MG63 (cell line): ENCODE results near the gene AADACL4. TPM values are rescaled to one million over a fixed set of nuclear protein-coding genes. Genes with fewer than 3 reads are reported as not detected.

Source experiments
- DNase-seq: peaks from one replicate; pipeline ENCODE4 v3.0.0-alpha.2; 2020
- H3K27me3 ChIP-seq: fragments of 250-450 bp; sonication (Bioruptor Pico); 2 replicates; pipeline ENCODE4 v1.5.1; 2020; ENCODE audit warnings: mild to moderate bottlenecking, moderate library complexity
- H3K36me3 ChIP-seq: fragments of 250-450 bp; sonication (Bioruptor Pico); 2 replicates; pipeline ENCODE4 v1.5.1; 2020; ENCODE audit warnings: mild to moderate bottlenecking, moderate library complexity
- H3K4me3 ChIP-seq: fragments of 250-450 bp; sonication (Bioruptor Pico); 2 replicates; pipeline ENCODE4 v1.5.1; 2020; ENCODE audit warnings: mild to moderate bottlenecking, moderate library complexity
- H3K9me3 ChIP-seq: fragments of 250-450 bp; sonication (Bioruptor Pico); 2 replicates; pipeline ENCODE4 v1.5.1; 2020; ENCODE audit warnings: mild to moderate bottlenecking, moderate library complexity
- total RNA-seq: library from RNA; depleted of rRNA; stranded (reverse); fragments of >200 nt; shearing (Covaris generic); gene quantifications from 2 replicates; pipeline ENCODE4 v1.2.3, GENCODE V29; 2014; ENCODE audit warnings: low replicate concordance

Gene AADACL4
- total RNA-seq, 1 experiment from 2014 or later, result not detected

- Histone ChIP-seq H3K9me3 (no peaks in the 10 kb centered on the region), H3K4me3 (peak overlapping the region; percentile 94), H3K36me3 (peaks cover 17% of the 10 kb centered on the region), H3K27me3 (no peaks in the 10 kb centered on the region)
- DNase-seq, result peak; percentile 83
Measured at GRCh38 chr1:12619792-12620487, 23.9 kb upstream of the AADACL4 start.

- H3K9me3 ChIP-seq, result no peaks in the 10 kb centered on the region
- no peak for DNase-seq
- H3K36me3 ChIP-seq, result peaks cover 12% of the 10 kb centered on the region
- H3K4me3 ChIP-seq, result no peak overlapping the region
- H3K27me3 ChIP-seq, result no peaks in the 10 kb centered on the region
Measured at GRCh38 chr1:12620488-12620865, 23.4 kb upstream of the AADACL4 start.

GRCh38 chr1:12620931-12621330 lies 23.0 kb upstream of the AADACL4 start:
- H3K27me3 ChIP-seq, result no peaks in the 10 kb centered on the region
- peaks cover 7% of the 10 kb centered on the region for H3K36me3 ChIP-seq
- DNase-seq, result no peak
- no peaks in the 10 kb centered on the region for H3K9me3 ChIP-seq
- no peak overlapping the region for H3K4me3 ChIP-seq

- Histone ChIP-seq H3K4me3 (no peak overlapping the region), H3K36me3 (peaks cover 5% of the 10 kb centered on the region), H3K27me3 (no peaks in the 10 kb centered on the region), H3K9me3 (no peaks in the 10 kb centered on the region)
- DNase-seq, result no peak
Measured at GRCh38 chr1:12621346-12622335, 22.2 kb upstream of the AADACL4 start.

GRCh38 chr1:12622506-12622905 lies 21.4 kb upstream of the AADACL4 start:
- Histone ChIP-seq H3K36me3 (no peaks in the 10 kb centered on the region), H3K9me3 (no peaks in the 10 kb centered on the region), H3K27me3 (no peaks in the 10 kb centered on the region), H3K4me3 (no peak overlapping the region)
- DNase-seq, result no peak

GRCh38 chr1:12625276-12625675 lies 18.6 kb upstream of the AADACL4 start:
- Histone ChIP-seq H3K9me3 (no peaks in the 10 kb centered on the region), H3K27me3 (no peaks in the 10 kb centered on the region), H3K36me3 (no peaks in the 10 kb centered on the region), H3K4me3 (no peak overlapping the region)
- no peak for DNase-seq

- no peaks in the 10 kb centered on the region for H3K27me3 ChIP-seq
- DNase-seq, result no peak
Measured at GRCh38 chr1:12626888-12627287, 17.0 kb upstream of the AADACL4 start.

GRCh38 chr1:12627296-12627695 lies 16.6 kb upstream of the AADACL4 start:
- Histone ChIP-seq H3K27me3 (no peaks in the 10 kb centered on the region), H3K36me3 (no peaks in the 10 kb centered on the region), H3K4me3 (no peak overlapping the region), H3K9me3 (no peaks in the 10 kb centered on the region)
- no peak for DNase-seq

More at GRCh38 chr1:12626888-12627287, 17.0 kb upstream of the AADACL4 start:
- Histone ChIP-seq H3K36me3 (no peaks in the 10 kb centered on the region), H3K9me3 (no peaks in the 10 kb centered on the region), H3K4me3 (no peak overlapping the region)

GRCh38 chr1:12629511-12629956 lies 14.4 kb upstream of the AADACL4 start:
- Histone ChIP-seq H3K36me3 (no peaks in the 10 kb centered on the region), H3K27me3 (no peaks in the 10 kb centered on the region), H3K9me3 (no peaks in the 10 kb centered on the region), H3K4me3 (no peak overlapping the region)
- no peak for DNase-seq

GRCh38 chr1:12629985-12630760 lies 13.7 kb upstream of the AADACL4 start:
- no peaks in the 10 kb centered on the region for H3K27me3 ChIP-seq
- H3K36me3 ChIP-seq, result no peaks in the 10 kb centered on the region
- DNase-seq, result no peak
- no peak overlapping the region for H3K4me3 ChIP-seq
- no peaks in the 10 kb centered on the region for H3K9me3 ChIP-seq

- H3K9me3 ChIP-seq, result no peaks in the 10 kb centered on the region
- H3K4me3 ChIP-seq, result no peak overlapping the region
- DNase-seq, result peak; percentile 11
- no peaks in the 10 kb centered on the region for H3K36me3 ChIP-seq
- H3K27me3 ChIP-seq, result no peaks in the 10 kb centered on the region
Measured at GRCh38 chr1:12630946-12631530, 12.8 kb upstream of the AADACL4 start.

- Histone ChIP-seq H3K27me3 (no peaks in the 10 kb centered on the region), H3K36me3 (no peaks in the 10 kb centered on the region), H3K4me3 (no peak overlapping the region), H3K9me3 (no peaks in the 10 kb centered on the region)
- DNase-seq, result no peak
Measured at GRCh38 chr1:12631571-12631970, 12.3 kb upstream of the AADACL4 start.

- DNase-seq, result no peak
- Histone ChIP-seq H3K27me3 (no peaks in the 10 kb centered on the region), H3K9me3 (peaks cover 1% of the 10 kb centered on the region; the same call in 1 of the 2 replicates), H3K36me3 (no peaks in the 10 kb centered on the region), H3K4me3 (no peak overlapping the region)
Measured at GRCh38 chr1:12634156-12634555, 9.7 kb upstream of the AADACL4 start.

GRCh38 chr1:12634696-12635202 lies 9.1 kb upstream of the AADACL4 start:
- Histone ChIP-seq H3K36me3 (no peaks in the 10 kb centered on the region), H3K4me3 (no peak overlapping the region), H3K9me3 (peaks cover 6% of the 10 kb centered on the region), H3K27me3 (no peaks in the 10 kb centered on the region)
- DNase-seq, result no peak

GRCh38 chr1:12636098-12636950 lies 7.6 kb upstream of the AADACL4 start:
- Histone ChIP-seq H3K27me3 (no peaks in the 10 kb centered on the region), H3K4me3 (no peak overlapping the region), H3K9me3 (peaks cover 20% of the 10 kb centered on the region), H3K36me3 (no peaks in the 10 kb centered on the region)
- DNase-seq, result peak; percentile 59
